Measurements from ENCODE around the gene SUV39H2. TPM values are rescaled to one million over a fixed set of nuclear protein-coding genes. Genes with fewer than 3 reads are reported as not detected.
"Not testable (repeated sequence)": the region's sequence is repeated elsewhere in the genome, so short reads cannot be mapped to it uniquely, and the experiment has no call there.

Gene SUV39H2
- total and polyA plus RNA-seq, 10 of the 15 experiments (the other 5 are each of a cell fraction or from before 2014, with no cell fraction given) = 24.3 to 41.1 (median 30.0) TPM

GRCh38 chr10:14906765-14907164 is 28.1 kb downstream of the SUV39H2 start:
- Histone ChIP-seq H3K79me2 (ENCODE audit: control insufficient read depth, insufficient read depth, low read length) (no peaks in the 10 kb centered on the region), H2AFZ (ENCODE audit: control insufficient read depth, low read depth, low read length) (no peak overlapping the region), H3K27me3 (replicated peaks in 1 of 2; ENCODE audit: control insufficient read depth in 2 of 2, insufficient read depth in 2 of 2, low read length in 1 of 2) (no peaks in the 10 kb centered on the region), H3K4me3 (no peak overlapping the region), H3K4me2 (ENCODE audit: control insufficient read depth, insufficient read depth) (no peak overlapping the region), H3K36me3 (ENCODE audit: control insufficient read depth in 2 of 2, insufficient read depth in 2 of 2, low read length in 1 of 2) (peaks cover 15 to 39% of the 10 kb centered on the region in 2 experiments), H3K27ac (ENCODE audit: control insufficient read depth, insufficient read depth) (no peak overlapping the region), H3K4me1 (ENCODE audit: control insufficient read depth, insufficient read depth, low read length) (no peaks in the 10 kb centered on the region), H3K9me3 (replicated peaks; ENCODE audit: control insufficient read depth, insufficient read depth, low read length) (no peaks in the 10 kb centered on the region; the same call in 2 of the 3 replicates), H3K9ac (ENCODE audit: control insufficient read depth, insufficient read depth, low read length) (no peak overlapping the region), H4K20me1 (ENCODE audit: control insufficient read depth, insufficient read depth) (no peaks in the 10 kb centered on the region)
- ATAC-seq (no peak), DNase-seq (ENCODE audit: low read depth, low spot score) (no peak), FAIRE-seq (no peak)
- WGBS (ENCODE audit: insufficient coverage, insufficient replicate concordance, low lambda C conversion rate, missing lambda C conversion rate) = 96% methylated on average over 2 of the region's 2 CpGs
- ChIA-PET CTCF (interaction anchor here (1.7 kb wide), 1 partner anchor 15 kb away, joined by 4 read pairs; no protein-coding TSS in a partner anchor), POLR2A (no interaction called here), SMC1A (ENCODE audit: uncharacterized antibody, unreplicated experiment) (no interaction called here), RAD21 (ENCODE audit: unreplicated experiment) (interaction anchor here (1.2 kb wide), 1 partner anchor 69 kb away, joined by 4 read pairs; the partner anchor contains the start of genes CDNF, HSPA14 and MSANTD7)
- BruUV-seq (replicated peaks) = no TSS peak
- TF ChIP-seq NBN (IDR thresholded peaks at IDR 0.05) = no peak
- no peak for TF ChIP-seq ZBTB40 (IDR thresholded peaks at IDR 0.05; ENCODE audit: borderline replicate concordance)
- peak; percentile 49 for TF ChIP-seq POLR2A (IDR thresholded peaks at IDR 0.05; ENCODE audit: low read depth, low read length)
- no peak for TF ChIP-seq CREB1 (IDR thresholded peaks at IDR 0.05; ENCODE audit: low read depth)
- intact Hi-C loops (cut with micrococcal nuclease; ENCODE audit: unreplicated experiment) (no loop called here), in situ Hi-C loops (cut with MboI) (no loop called here)

- intact Hi-C loops (cut with micrococcal nuclease; ENCODE audit: unreplicated experiment); H3K27ac ChIP-seq (ENCODE audit: control insufficient read depth, insufficient read depth); H3K27me3 ChIP-seq (replicated peaks in 1 of 2; ENCODE audit: control insufficient read depth in 2 of 2, insufficient read depth in 2 of 2, low read length in 1 of 2); ATAC-seq; BruUV-seq (replicated peaks); H3K9me3 ChIP-seq (replicated peaks; ENCODE audit: control insufficient read depth, insufficient read depth, low read length); DNase-seq (ENCODE audit: low read depth, low spot score); in situ Hi-C loops (cut with MboI); H4K20me1 ChIP-seq (ENCODE audit: control insufficient read depth, insufficient read depth); H3K4me2 ChIP-seq (ENCODE audit: control insufficient read depth, insufficient read depth); H3K4me1 ChIP-seq (ENCODE audit: control insufficient read depth, insufficient read depth, low read length); H3K79me2 ChIP-seq (ENCODE audit: control insufficient read depth, insufficient read depth, low read length); H3K9ac ChIP-seq (ENCODE audit: control insufficient read depth, insufficient read depth, low read length); H2AFZ ChIP-seq (ENCODE audit: control insufficient read depth, low read depth, low read length); H3K4me3 ChIP-seq; SMC1A ChIA-PET (ENCODE audit: uncharacterized antibody, unreplicated experiment); POLR2A ChIA-PET; FAIRE-seq: not testable (repeated sequence)
- ChIA-PET CTCF (interaction anchor here (1.7 kb wide), 1 partner anchor 14 kb away, joined by 4 read pairs; no protein-coding TSS in a partner anchor), RAD21 (ENCODE audit: unreplicated experiment) (interaction anchor here (1.2 kb wide), 1 partner anchor 70 kb away, joined by 4 read pairs; the partner anchor contains the start of genes CDNF, HSPA14 and MSANTD7)
- 100% methylated on average over 4 of the region's 4 CpGs for WGBS (ENCODE audit: insufficient coverage, insufficient replicate concordance, low lambda C conversion rate, missing lambda C conversion rate)
- peaks cover 16 to 41% of the 10 kb centered on the region in 2 experiments for H3K36me3 ChIP-seq (ENCODE audit: control insufficient read depth in 2 of 2, insufficient read depth in 2 of 2, low read length in 1 of 2)
These were observed 28.9 kb downstream of the SUV39H2 start for GRCh38 chr10:14907591-14907990.

All from GM12878 (cell line).